A549 (cell line): ENCODE measurements around the gene COX6A1.

Experiments
- CBX8 ChIP-seq: fragments of 200-600 bp; sonication (generic); IDR thresholded peaks from 2 replicates; pipeline ENCODE4 v1.6.1; 2016
- CEBPB ChIP-seq, 2 experiments: fragments of >200 bp in 1 of 2; sonication (Bioruptor Twin) in 1 of 2; formaldehyde crosslinking in 1 of 2; IDR thresholded peaks; 2 replicates each; pipeline ENCODE4 v1.6.1; 2012 to 2016
- CHD2 ChIP-seq: fragments of 150-350 bp; IDR thresholded peaks from 2 replicates; pipeline ENCODE4 v1.6.1; 2014; ENCODE audit warnings: low read length; ENCODE audit not compliant: partially characterized antibody
- CTCF ChIP-seq: fragments of >200 bp; sonication (Bioruptor Twin); formaldehyde crosslinking; IDR thresholded peaks from 3 replicates; pipeline ENCODE4 v1.5.1; 2016
- EP300 ChIP-seq, 2 experiments: fragments of >200 bp; sonication (Bioruptor Twin); formaldehyde crosslinking; IDR thresholded peaks; 2 replicates in 1 of 2; 3 replicates in 1 of 2; pipeline ENCODE4 v1.6.1; 2016 to 2017
- ESRRA ChIP-seq: fragments of 150-350 bp; IDR thresholded peaks from 2 replicates; pipeline ENCODE4 v1.6.1; 2014; ENCODE audit warnings: mild to moderate bottlenecking, low read length, borderline replicate concordance
- JUNB ChIP-seq: fragments of >200 bp; sonication (Bioruptor Twin); formaldehyde crosslinking; IDR thresholded peaks from 2 replicates; pipeline ENCODE4 v1.6.1; 2016
- MAFK ChIP-seq: fragments of 450-650 bp; IDR thresholded peaks from 2 replicates; pipeline ENCODE4 v1.6.1; 2014; ENCODE audit not compliant: partially characterized antibody
- MAZ ChIP-seq: fragments of 150-350 bp; IDR thresholded peaks from 2 replicates; pipeline ENCODE4 v1.6.1; 2014; ENCODE audit warnings: antibody characterized with exemption, low read depth, low read length, borderline replicate concordance
- MYC ChIP-seq: IDR thresholded peaks from 2 replicates; pipeline ENCODE4 v1.6.1; 2012; ENCODE audit warnings: mild to moderate bottlenecking, inconsistent platforms, low read length, improper control_type of control experiment, borderline replicate concordance
- POLR2A ChIP-seq: IDR thresholded peaks from 2 replicates; pipeline ENCODE4 v1.6.1; 2012; ENCODE audit warnings: mild to moderate bottlenecking, low read length
- RCOR1 ChIP-seq: fragments of 150-350 bp; IDR thresholded peaks from 2 replicates; pipeline ENCODE4 v1.6.1; 2014; ENCODE audit warnings: antibody characterized with exemption, low read length, low read depth
- RFX5 ChIP-seq: fragments of 450-650 bp; IDR thresholded peaks from 2 replicates; pipeline ENCODE4 v1.7.1; 2014; ENCODE audit warnings: antibody characterized with exemption, mild to moderate bottlenecking, moderate library complexity
- SMC3 ChIP-seq: fragments of >200 bp; sonication (Bioruptor Twin); formaldehyde crosslinking; IDR thresholded peaks from 3 replicates; pipeline ENCODE4 v1.6.1; 2018; ENCODE audit warnings: inconsistent platforms

- TF ChIP-seq SMC3 (no peak), MAZ (no peak), JUNB (no peak), CEBPB (IDR thresholded peaks at IDR 0.05) (no peak), CTCF (no peak), EP300 (IDR thresholded peaks at IDR 0.05) (no peak), RFX5 (no peak), MAFK (no peak), RCOR1 (no peak), POLR2A (no peak), CBX8 (no peak), CHD2 (no peak), ESRRA (no peak), MYC (no peak)
Measured at GRCh38 chr12:120447992-120448391, 10.1 kb downstream of the COX6A1 start.
